ENCODE results near the gene PCDHGA3. TPM values are rescaled to one million over a fixed set of nuclear protein-coding genes. Genes with fewer than 3 reads are reported as not detected.
A peak's percentile ranks its signal among the peaks of the same experiment; 100 is the strongest.

The PCDHGA3 gene
- total and polyA plus RNA-seq, 2 experiments from 2014 or later: 0.63 to 0.90 TPM

GRCh38 chr5:141351591-141351990 lies 8.0 kb downstream of the PCDHGA3 start (continued):
- TF ChIP-seq REST (IDR thresholded peaks at IDR 0.05; ENCODE audit: unreplicated experiment) (no peak), EZH2phosphoT487 (IDR thresholded peaks at IDR 0.05; ENCODE audit: unreplicated experiment) (no peak), ZNF114 (CRISPR knock-in tag; IDR thresholded peaks at IDR 0.05) (no peak), ZNF331 (CRISPR knock-in tag; IDR thresholded peaks at IDR 0.05; ENCODE audit: low read depth) (no peak), CTCF (conservative IDR thresholded peaks at IDR 0.05; ENCODE audit: low read depth in 2 of 2) (no peak), JUNB (IDR thresholded peaks at IDR 0.05; ENCODE audit: unreplicated experiment) (no peak), POLR2AphosphoS5 (IDR thresholded peaks at IDR 0.05; ENCODE audit: low read depth) (no peak), NANOG (IDR thresholded peaks at IDR 0.05; ENCODE audit: borderline replicate concordance) (no peak), EZH2 (IDR thresholded peaks at IDR 0.05; ENCODE audit: low read depth, unreplicated experiment) (no peak), ETS1 (IDR thresholded peaks at IDR 0.05) (no peak), CREB1 (CRISPR knock-in tag; IDR thresholded peaks at IDR 0.05; ENCODE audit: low read depth) (no peak)

GRCh38 chr5:141354900-141355469 lies 11.4 kb downstream of the PCDHGA3 start, which contains the start of gene PCDHGA4:
Gene PCDHGA4 (plus strand): TSS chr5:141355021. CDS start chr5:141355108, 87 bp downstream.
- no peak within 1 kb of the TSS for H3K27ac Mint-ChIP-seq
- H3K4me1 Mint-ChIP-seq: peaks cover 5% of the 10 kb centered on the region
- ATAC-seq (no peak), DNase-seq (ENCODE audit: low spot score) (peak; percentile 44)
- H3K27me3 Mint-ChIP-seq (ENCODE audit: insufficient read depth, low read depth, poor library complexity): peaks cover 5% of the 10 kb centered on the region
- Histone ChIP-seq H3K4me2 (no peak within 1 kb of the TSS), H3K36me3 (ENCODE audit: insufficient read depth) (no peaks in the 10 kb centered on the region), H3K27me3 (ENCODE audit: insufficient read depth) (no peaks in the 10 kb centered on the region), H3F3A (replicated peaks; ENCODE audit: low read depth) (0 out of 2 replicates have a peak, but pooled peaks cover 3% of the 10 kb centered on the region), H2AFZ (no peak within 1 kb of the TSS), H3K4me1 (ENCODE audit: insufficient read depth) (no peaks in the 10 kb centered on the region), H3K79me2 (replicated peaks; ENCODE audit: insufficient read depth) (no peaks in the 10 kb centered on the region), H4K20me1 (replicated peaks; ENCODE audit: insufficient read depth) (no peaks in the 10 kb centered on the region), H3K27ac (ENCODE audit: low read depth) (no peak within 1 kb of the TSS), H3K4me3 (no peak within 1 kb of the TSS), H3K9me2 (ENCODE audit: insufficient read depth) (no peaks in the 10 kb centered on the region)
- no peak within 1 kb of the TSS for H3K4me3 Mint-ChIP-seq
- peaks cover 61% of the 10 kb centered on the region for H3K36me3 Mint-ChIP-seq (ENCODE audit: low read depth)
- TF ChIP-seq EZH2phosphoT487 (IDR thresholded peaks at IDR 0.05; ENCODE audit: unreplicated experiment) (no peak), CTCF (conservative IDR thresholded peaks at IDR 0.05; ENCODE audit: low read depth in 2 of 2) (peak; percentile 53 to 81)
- peaks cover 62% of the 10 kb centered on the region for H3K9me3 Mint-ChIP-seq

All from GM23338 (cell line).